ENCODE data around the gene TMEM212. TPM values are rescaled to one million over a fixed set of nuclear protein-coding genes. Genes with fewer than 3 reads are reported as not detected.

The TMEM212 gene
- total and polyA plus RNA-seq, 2 of the 13 experiments (the other 11 are each of a cell fraction or from before 2014, with no cell fraction given): not detected

GRCh38 chr3:171831936-171832335 is 11.2 kb upstream of the TMEM212 start (continued):
- TF ChIP-seq ZNF274 (CRISPR knock-in tag; IDR thresholded peaks at IDR 0.05): no peak
- TF ChIP-seq KAT7 (CRISPR knock-in tag; IDR thresholded peaks at IDR 0.05; ENCODE audit: borderline replicate concordance): no peak
- TF ChIP-seq EED (CRISPR knock-in tag; IDR thresholded peaks at IDR 0.05): no peak
- no peak for TF ChIP-seq DMTF1 (CRISPR knock-in tag; IDR thresholded peaks at IDR 0.05)

GRCh38 chr3:171832989-171833388 is 10.2 kb upstream of the TMEM212 start:
- intact Hi-C loops (cut with micrococcal nuclease; ENCODE audit: unreplicated experiment) (loop anchor here (5.0 to 10.0 kb wide), 3 partner anchors 61 to 648 kb away; no protein-coding TSS in a partner anchor), in situ Hi-C loops (cut with HindIII; ENCODE audit: extremely low pct_ligation_motif_present, low pct_unique_long_range_greater_than_20kb) (no loop called here)
- Histone ChIP-seq H2AFZ (ENCODE audit: low read length) (no peak overlapping the region), H3K79me2 (ENCODE audit: insufficient read depth, low read length) (no peaks in the 10 kb centered on the region), H3K4me3 (replicated peaks in 1 of 3; ENCODE audit: insufficient read depth in 1 of 3, low read depth in 2 of 3, low read length in 3 of 3) (no peak overlapping the region), H3K4me2 (ENCODE audit: low read depth, low read length) (no peak overlapping the region), H3K4me1 (ENCODE audit: insufficient read depth, low read length) (peaks cover 79% of the 10 kb centered on the region), H3K27ac (ENCODE audit: extremely low read length, insufficient read depth, low read length) (no peak overlapping the region), H4K20me1 (ENCODE audit: insufficient read depth, low read length) (no peaks in the 10 kb centered on the region), H3K9ac (ENCODE audit: insufficient read depth, low read depth, low read length) (no peak overlapping the region), H3K27me3 (ENCODE audit: control insufficient read depth in 1 of 2, insufficient read depth in 2 of 2, low read length in 2 of 2) (no peaks in the 10 kb centered on the region), H3K36me3 (replicated peaks in 1 of 2; ENCODE audit: control insufficient read depth in 1 of 2, insufficient read depth in 2 of 2, low read length in 2 of 2) (no peaks in the 10 kb centered on the region), H3K9me3 (ENCODE audit: low read length) (no peaks in the 10 kb centered on the region)
- 95% methylated on average over 5 of the region's 5 CpGs for whole genome bisulfite sequencing (ENCODE audit: low lambda C conversion rate)
- DNase-seq (ENCODE audit: low spot score): no peak
- ChIA-PET CTCF (ENCODE audit: low intra/inter-chr PET ratio, low total read pairs) (no interaction called here), POLR2A (no interaction called here)
- no peak for FAIRE-seq
- TF ChIP-seq ATF5 (CRISPR knock-in tag; IDR thresholded peaks at IDR 0.05; ENCODE audit: low read depth): no peak
- no peak for TF ChIP-seq GABPB1 (CRISPR knock-in tag; IDR thresholded peaks at IDR 0.05)
- TF ChIP-seq SUZ12 (IDR thresholded peaks at IDR 0.05; ENCODE audit: low read depth, low read length): no peak
- TF ChIP-seq ZNF230 (CRISPR knock-in tag; IDR thresholded peaks at IDR 0.05): no peak
- TF ChIP-seq DPF2 (CRISPR knock-in tag; IDR thresholded peaks at IDR 0.05; ENCODE audit: borderline replicate concordance, low read depth): no peak
- no peak for TF ChIP-seq ZNF607 (CRISPR knock-in tag; IDR thresholded peaks at IDR 0.05; ENCODE audit: borderline replicate concordance)
- TF ChIP-seq MTF1 (CRISPR knock-in tag; IDR thresholded peaks at IDR 0.05): no peak
- no peak for TF ChIP-seq GABPA (IDR thresholded peaks at IDR 0.05; ENCODE audit: low read depth, low read length)
- no peak for TF ChIP-seq GABPA (CRISPR knock-in tag; IDR thresholded peaks at IDR 0.05; ENCODE audit: low read depth)
- no peak for TF ChIP-seq ZNF569 (CRISPR knock-in tag; IDR thresholded peaks at IDR 0.05; ENCODE audit: borderline replicate concordance)
- TF ChIP-seq REL (CRISPR knock-in tag; conservative IDR thresholded peaks at IDR 0.05): no peak
- TF ChIP-seq NFE2L2 (IDR thresholded peaks at IDR 0.05; ENCODE audit: low read length): no peak
- TF ChIP-seq SP5 (CRISPR knock-in tag; IDR thresholded peaks at IDR 0.05; ENCODE audit: borderline replicate concordance, low read depth): no peak
- TF ChIP-seq ATF1 (CRISPR knock-in tag; IDR thresholded peaks at IDR 0.05): no peak
- no peak for ATAC-seq
- BruUV-seq (replicated peaks): no TSS peak

All from HepG2 (cell line).